GM21576 (cell line): ENCODE data around the gene OSTF1.
A peak's percentile ranks its signal among the peaks of the same experiment; 100 is the strongest.

Experiments
- ATAC-seq: cut with Tn5 transposase; IDR thresholded peaks from one replicate; pipeline ENCODE4 v1.9.1; 2021; ENCODE audit warnings: mild to moderate bottlenecking, moderate library complexity; ENCODE audit not compliant: unreplicated experiment

Gene OSTF1

DNA sequence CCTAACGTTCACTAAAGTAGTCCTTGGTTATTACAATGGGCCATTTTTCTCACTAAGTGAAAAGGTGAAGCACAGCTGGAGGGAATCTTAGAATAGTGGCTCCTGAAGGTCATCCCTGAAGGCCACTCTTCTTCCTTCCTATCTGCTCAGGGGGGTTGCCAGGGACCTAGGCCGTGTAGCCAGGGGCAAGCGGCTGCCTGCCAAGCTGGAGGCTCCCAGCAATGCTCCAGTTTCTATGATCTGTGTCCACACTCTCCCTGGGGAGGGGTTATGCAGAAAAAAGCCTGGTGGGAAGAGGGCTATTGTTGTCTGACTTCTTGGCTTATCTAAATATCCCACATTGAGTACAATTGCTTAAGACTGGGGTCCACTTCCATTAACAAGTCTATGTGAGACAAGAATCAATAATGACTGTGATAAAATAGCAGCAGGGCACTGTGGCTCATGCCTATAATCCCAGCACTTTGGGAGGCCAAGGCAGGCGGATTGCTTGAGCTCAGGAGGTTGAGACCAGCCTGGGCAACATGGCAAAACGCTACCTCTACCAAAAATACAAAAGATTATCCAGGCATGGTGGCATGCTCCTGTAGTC lies 4.1 kb upstream of the OSTF1 start:
- ATAC-seq, result no peak

DNA sequence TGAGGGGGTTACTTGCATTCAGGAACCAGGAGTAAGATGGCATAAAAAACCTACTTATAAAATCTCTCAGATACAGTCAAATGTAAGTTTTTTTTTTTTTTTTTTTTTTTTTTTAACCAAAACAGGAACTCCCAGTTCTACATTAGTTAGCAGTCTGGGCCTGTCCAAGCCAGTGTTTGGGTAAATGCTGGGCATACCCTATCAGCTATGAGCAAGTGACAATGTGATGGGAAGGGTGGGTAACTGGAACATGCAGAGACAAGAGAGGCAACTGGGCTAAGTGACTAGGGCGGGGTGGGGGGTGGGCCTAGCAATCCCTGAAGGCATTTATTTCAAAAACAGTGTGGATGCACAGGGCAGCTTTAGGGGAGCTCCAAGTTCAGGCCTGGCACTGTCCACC lies 2.7 kb upstream of the OSTF1 start:
- no peak for ATAC-seq

DNA sequence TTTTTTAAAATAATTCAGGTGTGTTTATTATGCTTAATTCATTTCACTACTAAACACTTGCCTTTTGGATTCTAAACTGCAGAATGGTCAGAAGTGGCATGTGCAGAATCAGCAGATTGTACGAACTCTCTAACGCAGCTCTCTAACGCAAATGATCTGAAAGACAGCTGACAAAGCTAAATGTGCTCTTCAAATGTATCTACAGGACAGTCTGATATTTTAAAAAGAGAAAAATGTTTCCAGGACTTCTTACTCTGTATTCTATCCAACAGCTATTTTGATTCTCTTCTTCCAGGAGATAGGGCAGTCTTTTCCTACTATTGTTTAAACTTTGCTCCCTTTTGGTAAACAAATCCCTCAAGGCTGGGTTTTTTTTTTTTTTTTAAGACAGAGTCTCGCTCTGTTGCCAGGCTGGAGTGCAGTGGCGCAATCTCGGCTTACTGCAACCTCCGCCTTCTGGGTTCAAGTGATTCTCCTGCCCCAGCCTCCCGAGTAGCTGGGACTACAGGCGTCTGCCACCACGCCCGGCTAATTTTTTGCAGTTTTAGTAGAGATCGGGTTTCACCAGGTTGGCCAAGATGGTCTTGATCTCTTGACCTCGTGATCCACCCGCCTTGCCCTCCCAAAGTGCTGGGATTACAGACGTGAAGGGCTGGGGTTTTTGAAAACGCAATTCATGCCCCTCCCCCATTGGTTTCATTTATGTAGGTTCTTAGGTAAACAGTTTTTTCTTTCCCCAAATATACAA lies 1.6 kb upstream of the OSTF1 start:
- no peak for ATAC-seq

DNA sequence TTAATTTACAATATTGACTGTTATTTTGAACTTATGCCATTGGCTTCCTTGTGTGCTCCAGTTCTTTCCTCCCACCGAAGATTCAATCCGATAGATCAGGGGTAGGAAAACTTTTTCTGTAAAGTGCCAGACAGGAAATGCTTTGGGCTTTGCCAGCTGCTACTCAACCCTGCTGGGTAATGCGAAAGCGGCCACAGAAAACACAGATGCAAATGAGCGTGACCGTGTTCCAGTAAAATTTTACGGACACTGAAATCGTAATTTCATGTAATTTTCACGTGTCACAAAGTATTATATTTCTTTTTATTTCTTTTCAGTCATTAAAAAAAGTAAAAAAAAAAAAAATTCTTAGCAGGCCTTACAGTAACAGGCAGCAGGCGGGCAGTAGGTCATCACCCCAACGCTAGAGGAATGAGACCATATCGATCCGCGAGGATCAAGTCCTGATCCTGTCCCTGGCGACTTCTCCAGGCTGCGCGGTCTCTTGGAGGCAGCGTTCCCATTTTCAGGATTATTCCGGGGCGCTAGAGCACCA lies 958 bp upstream of the OSTF1 start:
- ATAC-seq, result peak; percentile 29

DNA sequence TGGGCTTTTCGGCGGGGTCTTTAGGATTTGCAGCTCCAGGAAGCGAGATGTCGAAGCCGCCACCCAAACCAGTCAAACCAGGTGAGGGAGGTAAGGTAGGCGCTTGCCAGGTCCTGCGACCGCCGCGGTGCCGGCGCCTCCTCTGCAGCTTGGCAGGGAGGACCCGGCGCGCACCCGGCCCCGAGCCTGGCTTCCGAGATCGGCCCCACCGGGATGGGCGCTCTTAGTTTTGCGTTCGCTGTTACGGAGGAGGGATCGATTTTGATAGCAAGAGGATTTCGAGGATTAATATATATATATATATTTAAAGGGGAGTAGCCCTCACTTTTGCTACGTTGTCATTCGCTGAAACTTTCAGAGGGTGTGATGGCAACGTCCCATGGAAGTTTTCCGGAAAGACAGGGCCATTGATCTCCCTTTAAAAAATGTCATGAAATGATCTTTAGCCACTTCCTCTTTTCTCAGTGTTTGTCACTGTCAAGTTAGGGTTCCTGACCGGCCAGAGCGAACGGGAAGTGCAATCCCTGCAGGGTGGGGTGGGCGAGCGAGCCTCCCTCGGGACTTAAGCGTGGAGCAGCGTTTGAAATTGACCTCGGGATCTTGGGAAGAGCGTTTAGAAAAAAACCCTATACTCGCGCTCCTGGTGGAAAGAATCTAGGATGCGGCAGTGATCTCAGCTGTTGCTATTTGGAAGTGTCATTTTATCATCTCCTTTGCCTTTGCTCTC lies 495 bp downstream of the OSTF1 start:
- peak; percentile 37 for ATAC-seq

DNA sequence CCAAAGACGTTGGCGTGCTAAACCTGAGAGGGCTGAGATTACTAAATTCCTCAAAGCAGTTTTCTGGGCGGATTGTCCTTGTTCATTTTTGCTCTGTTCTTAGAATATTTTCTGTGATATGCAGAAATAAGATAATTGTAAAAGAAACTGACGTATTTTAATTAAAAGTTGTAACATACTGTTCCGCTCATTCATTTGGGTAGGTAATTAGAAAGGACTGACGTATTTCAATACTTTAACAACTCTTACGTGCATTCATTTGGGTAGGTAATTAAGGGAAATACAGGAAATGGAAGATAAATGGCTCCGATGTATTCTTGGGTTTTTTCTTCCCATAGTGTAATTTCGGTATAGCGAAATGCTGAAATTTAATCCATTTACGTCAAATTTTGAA lies 1.1 kb downstream of the OSTF1 start:
- ATAC-seq, result no peak

DNA sequence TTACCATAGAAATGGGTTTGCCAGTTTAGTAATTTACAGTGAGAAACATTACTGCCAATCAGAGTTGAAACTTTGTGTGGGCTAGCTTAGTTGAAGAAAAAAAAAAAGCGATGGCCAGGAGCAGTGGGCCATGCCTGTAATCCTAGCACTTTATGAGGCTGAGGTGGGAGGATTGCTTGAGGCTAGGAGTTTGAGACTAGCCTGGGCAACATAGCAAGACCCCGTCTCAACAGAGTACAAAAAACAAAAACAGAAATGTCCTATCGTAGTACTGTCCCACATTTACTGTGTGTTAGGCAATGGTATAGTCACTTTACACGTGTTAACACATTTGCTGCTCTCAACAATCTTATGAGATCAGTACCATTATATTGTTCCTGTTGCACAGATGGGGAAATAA lies 2.3 kb downstream of the OSTF1 start:
- ATAC-seq, result no peak

DNA sequence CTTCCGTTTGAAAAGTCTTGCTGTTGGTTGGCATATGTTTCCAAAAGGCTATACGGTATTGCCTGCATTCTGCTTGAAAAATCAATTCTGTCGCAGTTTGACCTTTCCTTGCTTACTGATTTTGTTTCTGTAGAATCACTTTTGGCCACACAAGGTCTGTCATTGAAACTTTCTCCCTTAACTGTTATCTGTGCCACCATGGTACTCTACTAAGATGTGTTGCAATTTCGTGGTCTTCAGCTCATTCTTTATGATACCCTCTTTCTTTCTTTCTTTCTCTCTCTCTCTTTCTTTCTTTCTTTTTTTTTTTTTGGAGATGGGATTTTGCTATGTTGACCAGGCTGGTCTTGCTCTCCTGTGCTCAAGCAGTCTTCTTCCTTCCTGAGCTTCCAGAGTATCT lies 4.5 kb downstream of the OSTF1 start:
- no peak for ATAC-seq

DNA sequence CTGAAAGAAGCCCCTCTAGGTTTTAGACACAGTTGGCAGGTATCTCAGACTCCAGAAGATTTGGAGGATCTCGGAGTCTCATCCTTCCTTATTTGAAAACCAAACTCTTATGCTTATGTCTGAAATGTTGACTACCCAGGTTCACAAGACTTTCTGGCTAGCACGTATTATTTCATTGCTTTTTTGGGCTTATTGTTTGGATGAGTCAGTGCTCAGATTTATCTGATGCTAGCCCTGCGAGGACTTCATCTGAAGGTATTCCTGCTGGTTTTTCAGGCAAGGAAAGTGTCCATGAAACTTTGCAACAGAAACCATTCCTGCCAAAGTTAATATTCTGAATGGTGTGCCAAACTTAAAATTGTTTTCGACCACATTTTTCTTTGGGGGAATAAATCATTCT lies 8.5 kb downstream of the OSTF1 start:
- no peak for ATAC-seq

DNA sequence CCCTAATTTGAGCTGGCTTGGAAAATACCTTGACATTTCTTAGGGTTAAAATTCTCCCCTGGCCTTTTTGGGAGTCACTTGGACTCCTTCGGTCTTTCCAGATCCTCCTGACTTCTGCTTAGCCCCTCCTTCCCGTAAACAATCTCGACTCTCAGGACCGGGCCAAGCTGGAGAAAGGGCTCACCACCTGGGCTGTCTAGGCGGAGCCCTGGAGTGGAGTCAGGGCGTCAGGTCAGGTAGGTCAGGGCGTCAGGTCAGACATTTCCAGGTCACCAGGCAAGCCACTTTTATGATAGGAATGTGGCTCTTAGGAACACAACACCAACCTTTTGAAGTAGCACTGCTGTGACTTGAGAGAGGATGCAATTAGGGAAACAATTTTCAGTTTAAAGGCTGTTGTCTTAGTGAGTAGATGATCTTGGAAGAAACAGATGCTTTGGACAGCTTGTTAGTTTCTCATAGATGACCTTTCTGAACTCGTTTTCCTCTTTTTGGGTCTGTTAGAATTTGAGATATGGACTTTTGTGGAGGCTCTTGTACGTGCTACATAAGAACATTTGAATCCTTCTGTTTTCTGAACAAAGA lies 12.8 kb downstream of the OSTF1 start:
- ATAC-seq, result no peak

DNA sequence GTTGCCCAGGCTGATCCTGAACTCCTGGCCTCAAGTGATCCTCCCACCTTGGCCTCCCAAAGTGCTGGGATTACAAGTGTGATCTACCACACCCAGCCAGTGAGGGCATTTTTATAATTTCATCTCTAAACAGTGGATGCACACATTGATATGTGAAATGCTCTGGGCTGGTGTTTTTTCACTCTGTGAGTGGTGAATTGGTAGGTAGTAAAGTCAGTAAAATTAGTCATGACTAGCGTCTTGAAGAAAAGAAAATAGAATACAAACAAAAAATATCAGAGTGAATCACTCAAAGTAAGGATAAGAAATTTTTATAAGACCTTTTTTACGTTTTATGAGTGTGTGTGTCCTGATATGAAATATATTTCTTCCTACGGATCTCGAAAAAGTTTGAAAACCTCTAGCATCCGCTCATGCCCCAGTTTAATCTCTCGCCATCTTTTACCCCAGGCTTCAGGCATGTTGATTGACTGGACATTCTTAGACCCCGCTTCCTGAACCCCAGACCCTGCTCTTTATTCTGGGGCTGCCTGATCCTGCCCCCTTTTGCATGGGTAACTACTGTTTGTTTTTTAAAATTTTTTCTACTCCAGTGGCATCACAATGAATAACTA lies 14.0 kb downstream of the OSTF1 start:
- ATAC-seq, result no peak

DNA sequence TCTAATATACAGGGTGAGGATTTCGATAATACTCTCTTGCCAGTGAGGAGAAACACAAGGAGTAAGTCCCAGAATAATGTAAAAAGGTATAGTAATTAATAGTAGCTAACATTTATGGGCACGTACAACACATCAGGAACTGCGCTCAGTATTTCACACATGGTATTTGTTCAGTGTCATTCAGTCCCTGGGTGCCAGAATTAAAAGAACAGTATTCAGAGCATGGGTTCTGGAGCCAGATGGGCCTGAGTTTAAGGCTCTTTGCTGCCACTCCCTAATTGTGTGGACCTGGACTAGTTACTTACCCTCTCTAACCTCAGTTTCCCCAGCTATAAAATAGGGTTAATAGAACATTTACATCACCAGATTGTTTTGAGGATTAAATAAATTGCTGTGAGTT lies 16.3 kb downstream of the OSTF1 start:
- ATAC-seq, result no peak

DNA sequence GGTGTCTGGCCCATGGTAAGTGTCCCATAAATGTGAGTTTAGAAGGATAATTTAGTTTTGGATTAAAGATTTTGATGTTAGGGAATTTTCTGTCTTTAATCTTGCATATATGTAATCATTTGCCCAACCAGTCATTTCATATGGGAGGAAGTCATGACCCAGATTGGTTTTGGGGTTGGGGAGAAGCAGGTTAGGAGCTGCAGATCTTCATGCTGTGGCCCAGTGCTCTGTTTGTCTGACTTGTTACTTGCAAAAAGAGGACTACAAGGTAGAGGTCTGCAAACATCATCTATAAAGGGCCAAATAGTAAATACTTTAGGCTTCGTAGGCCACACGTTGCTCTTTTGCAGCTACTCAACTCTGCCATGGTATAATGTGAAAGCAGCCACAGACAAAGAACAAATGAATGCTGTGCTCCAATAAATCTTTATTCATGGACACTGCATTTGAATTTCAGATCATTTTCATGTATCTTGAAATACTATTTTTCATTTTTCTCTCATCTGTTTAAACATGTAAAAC lies 16.8 kb downstream of the OSTF1 start:
- ATAC-seq, result no peak

DNA sequence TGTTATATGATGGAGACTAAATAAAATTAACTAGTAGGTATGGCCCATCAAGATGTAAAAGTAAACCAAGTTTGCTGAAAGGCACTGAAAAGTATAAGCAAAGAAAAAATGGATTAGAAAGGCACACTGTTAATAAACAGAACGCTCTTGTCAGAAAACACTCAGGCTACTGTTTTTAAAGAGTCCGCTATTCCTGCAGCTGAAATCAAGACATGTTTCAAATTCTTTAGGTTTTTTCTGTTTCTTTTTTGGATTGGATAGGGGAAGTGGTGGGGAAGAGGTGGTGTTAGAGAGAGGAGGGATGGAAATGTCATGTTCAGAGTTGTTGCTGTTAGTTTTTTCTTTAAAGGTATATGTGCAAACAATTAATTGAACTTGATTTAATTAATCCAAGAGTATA lies 17.5 kb downstream of the OSTF1 start:
- ATAC-seq, result no peak

DNA sequence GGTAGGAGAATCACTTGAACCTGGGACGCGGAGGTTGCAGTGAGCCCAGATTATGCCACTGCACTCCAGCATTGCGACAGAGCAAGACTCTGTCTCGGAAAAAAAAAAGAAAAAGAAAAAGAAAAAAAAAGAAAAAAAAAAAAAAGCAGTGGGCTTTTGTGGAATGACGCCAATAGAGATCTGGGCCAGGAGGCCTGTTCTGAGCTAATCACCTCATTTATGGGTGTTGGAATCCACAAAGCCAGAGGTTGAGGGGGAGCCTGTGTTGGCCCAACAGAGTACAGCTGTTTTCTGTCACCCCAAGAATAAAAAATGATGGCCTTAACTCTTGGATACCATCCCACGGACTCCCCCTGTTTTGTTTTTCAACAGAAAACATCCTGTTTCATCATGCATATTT lies 18.5 kb downstream of the OSTF1 start:
- no peak for ATAC-seq

DNA sequence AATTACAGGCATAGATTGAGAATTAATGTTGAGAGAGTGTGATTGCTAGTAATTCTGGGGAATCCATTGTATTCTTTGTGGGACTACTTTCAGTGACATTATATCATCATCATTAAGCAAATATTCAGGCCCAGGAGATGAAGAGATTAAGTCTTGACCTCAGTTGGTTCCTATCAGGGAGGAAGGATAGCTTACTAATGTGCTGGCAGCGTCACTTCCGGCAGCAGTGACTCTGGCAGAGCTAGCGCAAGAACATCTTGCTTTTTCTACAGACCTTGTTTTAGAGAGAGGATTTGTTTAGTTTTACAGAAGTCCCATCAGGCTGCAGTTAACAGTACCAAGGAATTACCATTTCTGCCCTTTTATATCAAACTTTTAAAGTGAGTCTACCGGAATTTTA lies 20.3 kb downstream of the OSTF1 start:
- ATAC-seq, result no peak

DNA sequence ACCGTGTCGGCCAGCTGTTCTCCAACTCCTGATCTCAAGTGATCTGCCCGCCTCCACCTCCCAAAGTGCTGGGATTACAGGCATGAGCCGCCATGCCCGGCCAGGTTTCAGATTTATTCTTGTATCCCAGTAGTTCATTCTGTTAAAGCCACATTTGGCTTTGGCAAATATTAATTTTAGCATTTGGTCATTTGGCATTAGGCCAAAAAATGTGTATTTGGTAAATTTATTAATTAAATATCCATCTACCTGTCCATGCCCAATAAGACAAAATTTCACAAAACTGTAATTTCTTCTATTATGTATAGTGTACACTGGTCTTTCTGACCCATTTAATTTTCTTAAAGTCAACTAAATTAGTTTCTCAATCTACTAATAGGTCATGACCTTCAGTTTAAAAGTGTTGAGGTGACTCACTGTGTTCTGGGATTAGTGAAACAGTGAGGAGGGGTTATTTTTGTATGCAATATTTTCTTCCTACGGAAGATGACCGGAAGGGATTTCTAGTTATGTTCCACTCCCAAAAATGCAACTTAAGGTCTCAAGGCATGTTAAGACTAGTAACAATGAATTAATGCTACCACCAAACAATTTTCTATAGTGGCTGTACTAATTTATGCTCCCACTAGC lies 21.0 kb downstream of the OSTF1 start:
- ATAC-seq, result no peak

DNA sequence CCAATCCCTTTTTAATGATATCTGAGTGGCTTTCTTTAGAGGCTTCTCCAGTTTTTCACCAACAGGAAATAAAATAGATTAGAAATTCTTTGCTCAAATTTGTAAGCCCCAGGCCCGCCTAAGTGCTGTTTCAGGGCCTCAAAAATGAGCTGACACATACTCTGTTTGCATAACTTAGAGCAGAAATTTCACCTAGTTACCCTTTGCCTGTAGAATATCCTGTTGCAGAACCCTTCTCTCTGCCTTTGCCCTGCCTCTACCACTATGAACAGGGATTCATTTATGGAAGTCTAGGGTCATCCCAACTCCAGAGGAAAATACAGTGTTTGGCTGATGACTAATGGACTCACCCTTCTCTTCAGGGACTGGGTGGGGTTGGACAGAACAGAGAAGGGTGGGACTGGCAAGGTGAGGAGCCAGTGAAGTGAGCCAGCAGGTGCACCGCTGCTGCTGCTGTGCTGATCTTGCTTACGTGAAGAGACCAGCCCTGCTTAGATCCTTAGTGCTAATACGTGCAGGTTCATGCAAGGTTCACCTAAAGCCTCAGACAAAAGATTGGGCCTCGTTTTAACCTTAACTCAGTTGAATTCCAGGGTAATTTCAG lies 22.8 kb downstream of the OSTF1 start:
- ATAC-seq, result no peak

DNA sequence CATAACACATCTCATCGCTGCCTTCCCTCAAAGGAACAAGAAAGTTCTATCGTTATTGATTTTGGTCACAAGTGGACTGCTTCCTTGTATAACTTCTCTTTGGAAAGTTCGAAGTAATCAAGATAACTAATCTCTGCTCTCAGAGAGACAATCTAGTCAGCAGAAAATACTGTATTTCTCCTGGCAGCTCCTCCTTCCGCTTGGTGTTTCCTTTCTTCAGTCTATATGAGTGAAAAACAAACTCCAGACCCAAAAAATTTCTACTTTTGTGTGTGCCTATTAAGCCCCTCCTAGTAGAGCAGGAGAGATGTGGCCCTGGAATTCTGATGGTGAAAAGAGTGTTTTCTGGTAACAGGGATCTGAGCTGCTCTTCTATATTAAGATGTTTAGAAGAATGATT lies 24.5 kb downstream of the OSTF1 start:
- ATAC-seq, result no peak

DNA sequence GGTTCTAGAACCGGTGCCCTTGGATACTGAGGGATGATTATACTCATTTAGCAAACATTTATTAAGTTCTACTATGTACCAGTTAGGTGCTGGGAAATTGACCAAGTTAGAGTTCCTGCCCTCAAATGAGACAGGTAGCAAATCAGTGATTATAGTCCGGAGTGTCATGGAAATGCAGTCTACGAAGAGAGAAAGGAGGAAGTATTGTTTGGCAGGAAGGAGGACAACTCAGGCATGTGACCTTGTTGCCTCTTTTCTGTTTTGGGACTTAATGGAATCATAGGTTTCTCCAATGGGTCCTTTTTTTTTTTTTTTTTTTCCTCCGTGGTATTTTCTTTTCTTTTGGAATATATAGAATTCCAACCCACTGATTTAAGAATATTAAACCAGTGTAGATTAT lies 28.0 kb downstream of the OSTF1 start:
- ATAC-seq, result no peak
